ENCODE data around the gene VAMP5. TPM values are rescaled to one million over a fixed set of nuclear protein-coding genes. Genes with fewer than 3 reads are reported as not detected.

The VAMP5 gene
- total and polyA plus RNA-seq, 10 donors: 58.5 to 129 (median 72.1) TPM

GRCh38 chr2:85588645-85589044 is 4.4 kb downstream of the VAMP5 start:
- Histone ChIP-seq H3K4me1 (peaks cover 48 to 99% (median 77%) of the 10 kb centered on the region in 6 donors), H3K27me3 (replicated peaks in 1 of 7) (no peaks in the 10 kb centered on the region), H3K4me3 (no peak overlapping the region), H3K9me3 (no peaks in the 10 kb centered on the region), H3K36me3 (peaks cover 0 to 12% (median 0%) of the 10 kb centered on the region in 6 donors), H3K27ac (peak overlapping the region in 7 of 8 donors; percentile 15 to 93 (median 86))
- intact Hi-C loops (cut with DNase I; ENCODE audit: low total_unique reads): no loop called here
- WGBS, 5 donors: 62 to 80% (median 74%) methylated on average over 4 of the region's 4 CpGs
- TF ChIP-seq, protein P1, sequence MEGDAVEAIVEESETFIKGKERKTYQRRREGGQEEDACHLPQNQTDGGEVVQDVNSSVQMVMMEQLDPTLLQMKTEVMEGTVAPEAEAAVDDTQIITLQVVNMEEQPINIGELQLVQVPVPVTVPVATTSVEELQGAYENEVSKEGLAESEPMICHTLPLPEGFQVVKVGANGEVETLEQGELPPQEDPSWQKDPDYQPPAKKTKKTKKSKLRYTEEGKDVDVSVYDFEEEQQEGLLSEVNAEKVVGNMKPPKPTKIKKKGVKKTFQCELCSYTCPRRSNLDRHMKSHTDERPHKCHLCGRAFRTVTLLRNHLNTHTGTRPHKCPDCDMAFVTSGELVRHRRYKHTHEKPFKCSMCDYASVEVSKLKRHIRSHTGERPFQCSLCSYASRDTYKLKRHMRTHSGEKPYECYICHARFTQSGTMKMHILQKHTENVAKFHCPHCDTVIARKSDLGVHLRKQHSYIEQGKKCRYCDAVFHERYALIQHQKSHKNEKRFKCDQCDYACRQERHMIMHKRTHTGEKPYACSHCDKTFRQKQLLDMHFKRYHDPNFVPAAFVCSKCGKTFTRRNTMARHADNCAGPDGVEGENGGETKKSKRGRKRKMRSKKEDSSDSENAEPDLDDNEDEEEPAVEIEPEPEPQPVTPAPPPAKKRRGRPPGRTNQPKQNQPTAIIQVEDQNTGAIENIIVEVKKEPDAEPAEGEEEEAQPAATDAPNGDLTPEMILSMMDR (IDR thresholded peaks at IDR 0.05 in 8 of 11, conservative IDR thresholded peaks at IDR 0.05 in 3 of 11): no peak
- no peak for TF ChIP-seq POLR2A (IDR thresholded peaks at IDR 0.05)
- DNase-seq: no peak

- no peaks in the 10 kb centered on the region for H3K27me3 ChIP-seq (replicated peaks in 1 of 7)
- no peak overlapping the region for H3K4me3 ChIP-seq
- intact Hi-C loops (cut with DNase I; ENCODE audit: low total_unique reads): no loop called here
- DNase-seq: no peak
- 84 to 98% (median 95%) methylated on average over 4 of the region's 4 CpGs for WGBS, 5 donors
- peaks cover 44 to 99% (median 75%) of the 10 kb centered on the region in 6 donors for H3K4me1 ChIP-seq
- no peaks in the 10 kb centered on the region for H3K9me3 ChIP-seq
- TF ChIP-seq POLR2A (IDR thresholded peaks at IDR 0.05) (no peak), POLR2AphosphoS5 (IDR thresholded peaks at IDR 0.05) (no peak)
- TF ChIP-seq, protein P1 (IDR thresholded peaks at IDR 0.05 in 8 of 11, conservative IDR thresholded peaks at IDR 0.05 in 3 of 11): no peak
- H3K27ac ChIP-seq: peak overlapping the region in 3 of 8 donors; percentile 91 to 93 (median 92)
- H3K36me3 ChIP-seq: peaks cover 0 to 12% (median 0%) of the 10 kb centered on the region in 6 donors
These were observed 5.0 kb downstream of the VAMP5 start for GRCh38 chr2:85589181-85589580.

- TF ChIP-seq, protein P1 (IDR thresholded peaks at IDR 0.05 in 8 of 11, conservative IDR thresholded peaks at IDR 0.05 in 3 of 11): no peak
- TF ChIP-seq POLR2A (IDR thresholded peaks at IDR 0.05): no peak
- peak in 1 of 3 donors; percentile 46 for TF ChIP-seq POLR2AphosphoS5 (IDR thresholded peaks at IDR 0.05)
- Histone ChIP-seq H3K4me3 (no peak overlapping the region), H3K36me3 (peaks cover 0 to 12% (median 0%) of the 10 kb centered on the region in 6 donors), H3K27me3 (replicated peaks in 1 of 7) (no peaks in the 10 kb centered on the region), H3K27ac (peak overlapping the region in 6 of 8 donors; percentile 10 to 93 (median 74)), H3K4me1 (peaks cover 43 to 99% (median 76%) of the 10 kb centered on the region in 6 donors), H3K9me3 (no peaks in the 10 kb centered on the region)
- intact Hi-C loops (cut with DNase I; ENCODE audit: low total_unique reads): no loop called here
- WGBS, 5 donors: 38 to 59% (median 46%) methylated on average over 7 of the region's 7 CpGs
- DNase-seq: no peak
These were observed 6.0 kb downstream of the VAMP5 start for GRCh38 chr2:85589982-85590791.

DNA sequence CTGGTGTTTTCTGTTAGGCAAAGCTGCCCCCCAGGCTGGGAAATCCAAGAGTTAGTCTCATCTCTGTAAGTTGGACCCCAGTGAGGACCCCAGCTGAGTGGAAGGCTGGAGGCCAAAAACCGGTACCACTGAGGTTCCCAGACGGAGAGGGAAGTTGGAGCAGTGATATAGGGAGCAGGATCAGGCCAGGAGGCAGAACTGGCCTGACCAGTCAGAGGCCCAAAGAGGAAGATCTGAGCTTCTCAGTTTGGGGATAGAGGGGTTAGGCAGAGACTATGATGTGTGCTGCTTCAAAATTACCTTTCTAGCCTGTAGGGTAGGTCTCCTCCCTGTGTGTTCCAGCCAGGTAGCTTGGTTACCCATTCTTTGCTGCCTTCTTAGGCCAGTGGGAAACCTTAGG is 6.7 kb downstream of the VAMP5 start:
- H3K27me3 ChIP-seq (replicated peaks in 1 of 7): no peaks in the 10 kb centered on the region
- TF ChIP-seq, protein P1 (IDR thresholded peaks at IDR 0.05 in 8 of 11, conservative IDR thresholded peaks at IDR 0.05 in 3 of 11): no peak
- TF ChIP-seq POLR2A (IDR thresholded peaks at IDR 0.05) (no peak), POLR2AphosphoS5 (IDR thresholded peaks at IDR 0.05) (no peak)
- no peaks in the 10 kb centered on the region for H3K9me3 ChIP-seq
- no peak overlapping the region for H3K4me3 ChIP-seq
- peaks cover 35 to 95% (median 69%) of the 10 kb centered on the region in 6 donors for H3K4me1 ChIP-seq
- peak overlapping the region in 5 of 8 donors; percentile 53 to 93 (median 91) for H3K27ac ChIP-seq
- peaks cover 0 to 12% (median 0%) of the 10 kb centered on the region in 6 donors for H3K36me3 ChIP-seq
- 59 to 98% (median 76%) methylated on average over 2 of the region's 2 CpGs for WGBS, 5 donors
- DNase-seq: no peak
- intact Hi-C loops (cut with DNase I; ENCODE audit: low total_unique reads): no loop called here

Measured in spleen (tissue), 11 donors.